HL-60 (cell line): ENCODE measurements around the gene GBP7.

ENCODE experiments used
- DNase-seq, 2 experiments: peaks; one replicate each; pipeline ENCODE4 v3.0.0-alpha.2; 2010 to 2020; ENCODE audit warnings: low read depth in 1 of 2, low spot score in 1 of 2
- H3K27ac ChIP-seq: fragments of 250-450 bp; sonication (Bioruptor Pico); replicated peaks from 2 replicates; pipeline ENCODE4 v1.5.1; 2020; ENCODE audit warnings: mild to moderate bottlenecking, moderate library complexity
- H3K27me3 ChIP-seq: fragments of 250-450 bp; sonication (Bioruptor Pico); 2 replicates; pipeline ENCODE4 v1.5.1; 2021; ENCODE audit warnings: mild to moderate bottlenecking, moderate library complexity; ENCODE audit not compliant: insufficient read depth, poor library complexity, severe bottlenecking
- H3K4me3 ChIP-seq: replicated peaks from 2 replicates; pipeline ENCODE4 v1.5.1; 2011; ENCODE audit warnings: mild to moderate bottlenecking, control low read depth, low read length; ENCODE audit not compliant: insufficient read depth
- CTCF ChIP-seq: IDR thresholded peaks from one replicate; pipeline ENCODE4 v1.5.1; 2011; ENCODE audit warnings: low read length, control low read depth, inconsistent platforms; ENCODE audit not compliant: insufficient read depth
- GABPA ChIP-seq: IDR thresholded peaks from 2 replicates; pipeline ENCODE4 v1.6.1; 2012; ENCODE audit warnings: low read depth
- POLR2AphosphoS5 ChIP-seq: IDR thresholded peaks from 2 replicates; pipeline ENCODE4 v1.6.1; 2012; ENCODE audit warnings: low read depth
- SPI1 ChIP-seq: IDR thresholded peaks from 2 replicates; pipeline ENCODE4 v1.6.1; 2012; ENCODE audit warnings: low read depth, mild to moderate bottlenecking, borderline replicate concordance
- TF ChIP-seq, protein P1 (sequence below): IDR thresholded peaks from 2 replicates; pipeline ENCODE4 v1.6.1; 2012; ENCODE audit warnings: low read depth; ENCODE audit not compliant: insufficient replicate concordance

Gene GBP7

DNA sequence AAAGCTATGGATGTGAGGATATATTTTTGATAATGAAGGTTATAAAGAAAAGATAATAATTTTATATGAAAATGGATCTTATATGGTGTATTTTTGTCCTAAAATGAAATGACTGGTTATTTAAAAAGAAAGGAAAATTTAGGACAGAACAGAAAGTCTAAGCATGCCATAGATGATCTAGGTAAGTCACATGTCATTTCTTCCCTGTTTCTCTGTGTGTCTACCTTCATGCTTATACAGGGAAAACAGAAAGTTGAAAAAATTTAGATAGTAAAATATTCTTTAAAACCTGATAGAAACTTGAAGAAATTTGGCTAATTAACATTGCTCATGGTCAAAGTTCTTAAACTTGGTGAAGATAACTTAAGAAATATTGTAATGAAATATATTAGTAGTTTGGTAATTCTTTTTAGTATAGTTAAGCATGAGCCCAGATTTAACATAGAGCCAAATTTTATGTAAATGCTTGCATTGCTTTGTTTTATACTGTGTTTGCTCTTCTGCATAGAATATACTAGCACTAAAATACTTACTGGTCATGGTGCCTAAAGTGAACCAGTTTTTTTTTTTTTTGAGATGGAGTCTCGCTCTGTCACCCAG lies 35.3 kb upstream of the GBP7 start:
- Histone ChIP-seq H3K27me3 (no peaks in the 10 kb centered on the region), H3K27ac (no peak overlapping the region), H3K4me3 (no peak overlapping the region)
- DNase-seq, result no peak
- TF ChIP-seq GABPA, result no peak
- TF ChIP-seq, protein P1, sequence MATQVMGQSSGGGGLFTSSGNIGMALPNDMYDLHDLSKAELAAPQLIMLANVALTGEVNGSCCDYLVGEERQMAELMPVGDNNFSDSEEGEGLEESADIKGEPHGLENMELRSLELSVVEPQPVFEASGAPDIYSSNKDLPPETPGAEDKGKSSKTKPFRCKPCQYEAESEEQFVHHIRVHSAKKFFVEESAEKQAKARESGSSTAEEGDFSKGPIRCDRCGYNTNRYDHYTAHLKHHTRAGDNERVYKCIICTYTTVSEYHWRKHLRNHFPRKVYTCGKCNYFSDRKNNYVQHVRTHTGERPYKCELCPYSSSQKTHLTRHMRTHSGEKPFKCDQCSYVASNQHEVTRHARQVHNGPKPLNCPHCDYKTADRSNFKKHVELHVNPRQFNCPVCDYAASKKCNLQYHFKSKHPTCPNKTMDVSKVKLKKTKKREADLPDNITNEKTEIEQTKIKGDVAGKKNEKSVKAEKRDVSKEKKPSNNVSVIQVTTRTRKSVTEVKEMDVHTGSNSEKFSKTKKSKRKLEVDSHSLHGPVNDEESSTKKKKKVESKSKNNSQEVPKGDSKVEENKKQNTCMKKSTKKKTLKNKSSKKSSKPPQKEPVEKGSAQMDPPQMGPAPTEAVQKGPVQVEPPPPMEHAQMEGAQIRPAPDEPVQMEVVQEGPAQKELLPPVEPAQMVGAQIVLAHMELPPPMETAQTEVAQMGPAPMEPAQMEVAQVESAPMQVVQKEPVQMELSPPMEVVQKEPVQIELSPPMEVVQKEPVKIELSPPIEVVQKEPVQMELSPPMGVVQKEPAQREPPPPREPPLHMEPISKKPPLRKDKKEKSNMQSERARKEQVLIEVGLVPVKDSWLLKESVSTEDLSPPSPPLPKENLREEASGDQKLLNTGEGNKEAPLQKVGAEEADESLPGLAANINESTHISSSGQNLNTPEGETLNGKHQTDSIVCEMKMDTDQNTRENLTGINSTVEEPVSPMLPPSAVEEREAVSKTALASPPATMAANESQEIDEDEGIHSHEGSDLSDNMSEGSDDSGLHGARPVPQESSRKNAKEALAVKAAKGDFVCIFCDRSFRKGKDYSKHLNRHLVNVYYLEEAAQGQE, result no peak
- TF ChIP-seq POLR2AphosphoS5, result no peak
- no peak for TF ChIP-seq CTCF
- TF ChIP-seq SPI1, result no peak

GRCh38 chr1:89206373-89206772 lies 30.6 kb upstream of the GBP7 start:
- peak; percentile 10 to 40 for DNase-seq
- Histone ChIP-seq H3K27ac (no peak overlapping the region), H3K27me3 (no peaks in the 10 kb centered on the region), H3K4me3 (no peak overlapping the region)
- TF ChIP-seq CTCF (no peak), SPI1 (peak; percentile 87)

- no peak for TF ChIP-seq GABPA
- TF ChIP-seq CTCF, result no peak
- TF ChIP-seq, protein P1, result no peak
- TF ChIP-seq SPI1, result no peak
- peaks cover 5% of the 10 kb centered on the region for H3K27me3 ChIP-seq
- no peak for DNase-seq
- no peak overlapping the region for H3K27ac ChIP-seq
- H3K4me3 ChIP-seq, result no peak overlapping the region
These were observed 27.4 kb upstream of the GBP7 start for GRCh38 chr1:89203166-89203565.
